ENCODE measurements around the gene SLC34A3.
"Not testable (repeated sequence)": the region's sequence is repeated elsewhere in the genome, so short reads cannot be mapped to it uniquely, and the experiment has no call there.

The SLC34A3 gene

GRCh38 chr9:137234758-137235423 is 4.2 kb downstream of the SLC34A3 start:
- Histone ChIP-seq H3K4me3 (ENCODE audit: low read length) (no peak overlapping the region), H3K4me1 (ENCODE audit: control insufficient read depth, insufficient read depth, low read length) (peaks cover 19% of the 10 kb centered on the region), H3K9me3 (ENCODE audit: control insufficient read depth, low read length) (no peaks in the 10 kb centered on the region), H3K27me3 (replicated peaks; ENCODE audit: control insufficient read depth, insufficient read depth, low read length) (peaks cover 20% of the 10 kb centered on the region), H3K36me3 (ENCODE audit: control insufficient read depth, insufficient read depth, low read length, severe bottlenecking) (no peaks in the 10 kb centered on the region), H3K9ac (ENCODE audit: low read length) (no peak overlapping the region)
- DNase-seq (ENCODE audit: low read depth): no peak

GRCh38 chr9:137235424-137236237 is 4.9 kb downstream of the SLC34A3 start:
- H3K9me3 ChIP-seq (ENCODE audit: control insufficient read depth, low read length): no peaks in the 10 kb centered on the region
- no peak overlapping the region for H3K4me3 ChIP-seq (ENCODE audit: low read length)
- no peak for DNase-seq (ENCODE audit: low read depth)
- H3K9ac ChIP-seq (ENCODE audit: low read length): no peak overlapping the region
- H3K36me3 ChIP-seq (ENCODE audit: control insufficient read depth, insufficient read depth, low read length, severe bottlenecking): no peaks in the 10 kb centered on the region
- peaks cover 13% of the 10 kb centered on the region for H3K27me3 ChIP-seq (replicated peaks; ENCODE audit: control insufficient read depth, insufficient read depth, low read length)
- H3K4me1 ChIP-seq (ENCODE audit: control insufficient read depth, insufficient read depth, low read length): peaks cover 19% of the 10 kb centered on the region

- no peak overlapping the region for H3K9ac ChIP-seq (ENCODE audit: low read length)
- H3K4me1 ChIP-seq (ENCODE audit: control insufficient read depth, insufficient read depth, low read length): peaks cover 19% of the 10 kb centered on the region
- no peaks in the 10 kb centered on the region for H3K9me3 ChIP-seq (ENCODE audit: control insufficient read depth, low read length)
- no peaks in the 10 kb centered on the region for H3K36me3 ChIP-seq (ENCODE audit: control insufficient read depth, insufficient read depth, low read length, severe bottlenecking)
- peaks cover 13% of the 10 kb centered on the region for H3K27me3 ChIP-seq (replicated peaks; ENCODE audit: control insufficient read depth, insufficient read depth, low read length)
- H3K4me3 ChIP-seq (ENCODE audit: low read length): no peak overlapping the region
- peak; percentile 89 for DNase-seq (ENCODE audit: low read depth)
These were observed 5.7 kb downstream of the SLC34A3 start for GRCh38 chr9:137236238-137236935.

GRCh38 chr9:137236936-137237421 is 6.3 kb downstream of the SLC34A3 start:
- Histone ChIP-seq H3K36me3 (ENCODE audit: control insufficient read depth, insufficient read depth, low read length, severe bottlenecking) (peaks cover under 1% of the 10 kb centered on the region), H3K4me3 (ENCODE audit: low read length) (no peak overlapping the region), H3K4me1 (ENCODE audit: control insufficient read depth, insufficient read depth, low read length) (peaks cover 19% of the 10 kb centered on the region), H3K27me3 (replicated peaks; ENCODE audit: control insufficient read depth, insufficient read depth, low read length) (peaks cover 7% of the 10 kb centered on the region), H3K9me3 (ENCODE audit: control insufficient read depth, low read length) (no peaks in the 10 kb centered on the region), H3K9ac (ENCODE audit: low read length) (no peak overlapping the region)
- no peak for DNase-seq (ENCODE audit: low read depth)

GRCh38 chr9:137237759-137238726 is 7.3 kb downstream of the SLC34A3 start:
- H3K27me3 ChIP-seq (replicated peaks; ENCODE audit: control insufficient read depth, insufficient read depth, low read length): peaks cover 6% of the 10 kb centered on the region

GRCh38 chr9:137239541-137240200 is 9.0 kb downstream of the SLC34A3 start:
- H3K27me3 ChIP-seq (replicated peaks; ENCODE audit: control insufficient read depth, insufficient read depth, low read length); DNase-seq (ENCODE audit: low read depth); H3K9me3 ChIP-seq (ENCODE audit: control insufficient read depth, low read length): not testable (repeated sequence)
- H3K9ac ChIP-seq (ENCODE audit: low read length): peak overlapping the region; percentile 91
- peaks cover 18% of the 10 kb centered on the region for H3K36me3 ChIP-seq (ENCODE audit: control insufficient read depth, insufficient read depth, low read length, severe bottlenecking)
- peaks cover 33% of the 10 kb centered on the region for H3K4me1 ChIP-seq (ENCODE audit: control insufficient read depth, insufficient read depth, low read length)
- H3K4me3 ChIP-seq (ENCODE audit: low read length): peak overlapping the region; percentile 86

More at GRCh38 chr9:137237759-137238726, 7.3 kb downstream of the SLC34A3 start:
- H3K36me3 ChIP-seq (ENCODE audit: control insufficient read depth, insufficient read depth, low read length, severe bottlenecking): peaks cover 11% of the 10 kb centered on the region
- peaks cover 29% of the 10 kb centered on the region for H3K4me1 ChIP-seq (ENCODE audit: control insufficient read depth, insufficient read depth, low read length)
- no peak for DNase-seq (ENCODE audit: low read depth)
- no peak overlapping the region for H3K4me3 ChIP-seq (ENCODE audit: low read length)
- no peaks in the 10 kb centered on the region for H3K9me3 ChIP-seq (ENCODE audit: control insufficient read depth, low read length)
- peak overlapping the region; percentile 36 for H3K9ac ChIP-seq (ENCODE audit: low read length)

GRCh38 chr9:137240318-137240840 is 9.7 kb downstream of the SLC34A3 start:
- Histone ChIP-seq H3K36me3 (ENCODE audit: control insufficient read depth, insufficient read depth, low read length, severe bottlenecking) (peaks cover 18% of the 10 kb centered on the region), H3K9ac (ENCODE audit: low read length) (peak overlapping the region; percentile 91), H3K9me3 (ENCODE audit: control insufficient read depth, low read length) (no peaks in the 10 kb centered on the region), H3K27me3 (replicated peaks; ENCODE audit: control insufficient read depth, insufficient read depth, low read length) (peaks cover 5% of the 10 kb centered on the region), H3K4me3 (ENCODE audit: low read length) (peak overlapping the region; percentile 86), H3K4me1 (ENCODE audit: control insufficient read depth, insufficient read depth, low read length) (peaks cover 33% of the 10 kb centered on the region)
- DNase-seq (ENCODE audit: low read depth): peak; percentile 91

- peaks cover 18% of the 10 kb centered on the region for H3K36me3 ChIP-seq (ENCODE audit: control insufficient read depth, insufficient read depth, low read length, severe bottlenecking)
- H3K27me3 ChIP-seq (replicated peaks; ENCODE audit: control insufficient read depth, insufficient read depth, low read length): peaks cover 2% of the 10 kb centered on the region
- peaks cover 31% of the 10 kb centered on the region for H3K4me1 ChIP-seq (ENCODE audit: control insufficient read depth, insufficient read depth, low read length)
- peak; percentile 99 for DNase-seq (ENCODE audit: low read depth)
- peak within 1 kb of the TSS; percentile 93 for H3K9ac ChIP-seq (ENCODE audit: low read length)
- H3K9me3 ChIP-seq (ENCODE audit: control insufficient read depth, low read length): no peaks in the 10 kb centered on the region
- H3K4me3 ChIP-seq (ENCODE audit: low read length): peak within 1 kb of the TSS; percentile 91
These were observed 10.3 kb downstream of the SLC34A3 start, which contains the start of gene TUBB4B for GRCh38 chr9:137240841-137241489. TUBB4B (plus strand) TSS chr9:137241287; CDS start chr9:137241361, 74 bp downstream.

GRCh38 chr9:137241490-137242268 is 11.0 kb downstream of the SLC34A3 start:
- peak; percentile 83 for DNase-seq (ENCODE audit: low read depth)
- Histone ChIP-seq H3K4me1 (ENCODE audit: control insufficient read depth, insufficient read depth, low read length) (peaks cover 26% of the 10 kb centered on the region), H3K9ac (ENCODE audit: low read length) (peak overlapping the region; percentile 93), H3K4me3 (ENCODE audit: low read length) (peak overlapping the region; percentile 91), H3K36me3 (ENCODE audit: control insufficient read depth, insufficient read depth, low read length, severe bottlenecking) (peaks cover 18% of the 10 kb centered on the region), H3K9me3 (ENCODE audit: control insufficient read depth, low read length) (no peaks in the 10 kb centered on the region), H3K27me3 (replicated peaks; ENCODE audit: control insufficient read depth, insufficient read depth, low read length) (peaks cover 2% of the 10 kb centered on the region)
